H1 (cell line): ENCODE data around the gene FPGS. TPM values are rescaled to one million over a fixed set of nuclear protein-coding genes. Genes with fewer than 3 reads are reported as not detected.

Experiments used
- CBX8 ChIP-seq: fragments of 300-800, 300-1000 bp; sonication (generic); IDR thresholded peaks from 2 replicates; pipeline ENCODE4 v1.7.1; 2016; ENCODE audit warnings: low read depth, low read length, borderline replicate concordance
- CTBP2 ChIP-seq: IDR thresholded peaks from 2 replicates; pipeline ENCODE4 v1.7.0; 2011; ENCODE audit warnings: borderline replicate concordance, mild to moderate bottlenecking, moderate library complexity, mixed read lengths, low read length; ENCODE audit not compliant: insufficient read depth, insufficient read length
- NANOG ChIP-seq: IDR thresholded peaks from 2 replicates; pipeline ENCODE4 v1.6.1; 2011; ENCODE audit warnings: low read length, low read depth, mild to moderate bottlenecking, inconsistent platforms; ENCODE audit not compliant: insufficient read depth, poor library complexity, severe bottlenecking
- POLR2A ChIP-seq, 2 experiments: IDR thresholded peaks; 1 replicate in 1 of 2; 2 replicates in 1 of 2; pipeline ENCODE4 v1.6.1; 2011; ENCODE audit warnings: low read depth in 2 of 2, low read length in 2 of 2, mild to moderate bottlenecking in 2 of 2; ENCODE audit errors: control extremely low read depth in 1 of 2
- SIRT6 ChIP-seq: IDR thresholded peaks from one replicate; pipeline ENCODE4 v1.7.1; 2012; ENCODE audit warnings: low read length, inconsistent platforms
- SUZ12 ChIP-seq: fragments of 200-600 bp; sonication (generic); IDR thresholded peaks from 2 replicates; pipeline ENCODE4 v1.6.1; 2012; ENCODE audit warnings: mild to moderate bottlenecking, inconsistent platforms, low read length, moderate library complexity, mixed read lengths
- TBP ChIP-seq: IDR thresholded peaks from 2 replicates; pipeline ENCODE4 v1.6.1; 2011; ENCODE audit warnings: low read depth, low read length, improper control_type of control experiment
- ZNF274 ChIP-seq: IDR thresholded peaks from 2 replicates; pipeline ENCODE4 v1.7.0; 2012; ENCODE audit warnings: low read length, borderline replicate concordance; ENCODE audit errors: extremely low read depth
- polyA plus RNA-seq, 7 experiments: library from polyadenylated mRNA; depleted of rRNA in 3 of 7; stranded (reverse) in 5 of 7; unstranded in 2 of 7; fragments of >200 nt in 5 of 7; fragments of 200-250 nt in 2 of 7; gene quantifications; 1 replicate in 5 of 7; 2 replicates in 1 of 7; 4 replicates in 1 of 7; pipeline versions ENCODE4 v1.2.1 to v1.2.3, GENCODE V29; 2011 to 2013; ENCODE audit warnings: missing spikeins in 2 of 7, mixed read lengths in 2 of 7
- total RNA-seq: library from RNA; stranded (reverse); fragmentation: NEBNext Ultra II Directional; extraction: Animal tissue kit (Norgen Biotek cat#: 25700); gene quantifications from 2 replicates; pipeline ENCODE4 v1.2.1, GENCODE V29; 2021

The FPGS gene
- total and polyA plus RNA-seq, 2 of the 8 experiments (the other 6 are each of a cell fraction or from before 2014, with no cell fraction given): 62.4 to 83.0 TPM

DNA sequence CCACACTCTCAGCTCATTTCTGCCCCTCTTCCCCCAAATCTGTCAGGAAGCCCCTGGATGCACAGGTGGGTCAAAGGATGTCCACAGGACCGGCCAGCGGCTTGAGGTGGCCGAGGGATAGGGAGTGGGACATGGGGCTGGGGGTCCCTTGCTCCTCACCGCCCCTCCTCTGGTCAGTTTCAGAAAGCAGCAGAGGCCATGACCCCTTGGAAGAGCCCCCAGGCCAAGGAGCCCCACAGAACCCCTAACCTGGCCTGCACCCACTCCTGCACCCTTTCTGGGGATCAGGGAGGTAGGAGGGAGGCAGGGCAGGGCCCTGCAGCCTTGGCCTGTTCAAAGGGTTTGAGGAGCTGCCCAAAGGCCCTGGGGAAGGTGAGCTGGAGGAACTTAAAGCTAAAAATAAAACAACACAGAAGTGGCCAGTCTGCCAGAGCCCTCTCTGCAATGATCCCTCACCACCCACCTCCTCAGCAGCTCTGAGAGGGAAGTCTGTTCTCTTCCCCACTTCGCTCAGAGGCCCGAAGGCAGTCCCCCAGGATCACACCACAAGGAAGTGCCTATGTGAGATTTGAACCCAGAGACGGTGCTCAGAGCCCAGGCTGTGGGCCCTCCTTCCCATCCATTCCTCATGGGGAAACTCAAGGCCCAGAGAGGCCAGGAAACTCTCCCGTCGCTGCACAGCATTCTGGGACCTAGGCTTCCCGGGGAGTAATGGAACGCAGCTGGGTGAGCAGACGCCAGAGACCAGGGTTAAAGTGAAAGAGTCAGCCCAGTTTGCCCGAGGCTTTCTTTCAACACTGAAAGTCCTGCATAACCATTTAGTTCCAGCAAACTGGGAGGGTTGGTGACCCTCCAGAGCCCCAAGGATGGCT, 50.9 kb downstream of the FPGS start (continued):
- no peak for TF ChIP-seq ZNF274
- no peak for TF ChIP-seq SIRT6
- TF ChIP-seq CBX8: no peak
- TF ChIP-seq SUZ12: no peak
- no peak for TF ChIP-seq NANOG
- no peak for TF ChIP-seq TBP
- TF ChIP-seq POLR2A (IDR thresholded peaks at IDR 0.05; ENCODE audit: control extremely low read depth in 1 of 2, low read depth in 2 of 2, low read length in 2 of 2): no peak
- no peak for TF ChIP-seq CTBP2
